AG09309 (cell line): Measurements from ENCODE around the gene TLR9.
"Not testable (repeated sequence)": the region's sequence is repeated elsewhere in the genome, so short reads cannot be mapped to it uniquely, and the experiment has no call there.

ENCODE experiments used
- DNase-seq: peaks from one replicate; pipeline ENCODE4 v3.0.0-alpha.2; 2010; ENCODE audit warnings: low read depth
- H3K4me3 ChIP-seq: 2 replicates; pipeline ENCODE4 v1.5.1; 2011; ENCODE audit warnings: mild to moderate bottlenecking, low read depth, low read length, moderate library complexity; ENCODE audit not compliant: control insufficient read depth
- TF ChIP-seq, protein P1 (sequence below): IDR thresholded peaks from 2 replicates; pipeline ENCODE4 v1.5.1; 2011; ENCODE audit warnings: mild to moderate bottlenecking, low read depth, low read length, inconsistent platforms; ENCODE audit not compliant: insufficient read depth, control insufficient read depth; ENCODE audit errors: missing control alignments

TLR9 gene, protein sequence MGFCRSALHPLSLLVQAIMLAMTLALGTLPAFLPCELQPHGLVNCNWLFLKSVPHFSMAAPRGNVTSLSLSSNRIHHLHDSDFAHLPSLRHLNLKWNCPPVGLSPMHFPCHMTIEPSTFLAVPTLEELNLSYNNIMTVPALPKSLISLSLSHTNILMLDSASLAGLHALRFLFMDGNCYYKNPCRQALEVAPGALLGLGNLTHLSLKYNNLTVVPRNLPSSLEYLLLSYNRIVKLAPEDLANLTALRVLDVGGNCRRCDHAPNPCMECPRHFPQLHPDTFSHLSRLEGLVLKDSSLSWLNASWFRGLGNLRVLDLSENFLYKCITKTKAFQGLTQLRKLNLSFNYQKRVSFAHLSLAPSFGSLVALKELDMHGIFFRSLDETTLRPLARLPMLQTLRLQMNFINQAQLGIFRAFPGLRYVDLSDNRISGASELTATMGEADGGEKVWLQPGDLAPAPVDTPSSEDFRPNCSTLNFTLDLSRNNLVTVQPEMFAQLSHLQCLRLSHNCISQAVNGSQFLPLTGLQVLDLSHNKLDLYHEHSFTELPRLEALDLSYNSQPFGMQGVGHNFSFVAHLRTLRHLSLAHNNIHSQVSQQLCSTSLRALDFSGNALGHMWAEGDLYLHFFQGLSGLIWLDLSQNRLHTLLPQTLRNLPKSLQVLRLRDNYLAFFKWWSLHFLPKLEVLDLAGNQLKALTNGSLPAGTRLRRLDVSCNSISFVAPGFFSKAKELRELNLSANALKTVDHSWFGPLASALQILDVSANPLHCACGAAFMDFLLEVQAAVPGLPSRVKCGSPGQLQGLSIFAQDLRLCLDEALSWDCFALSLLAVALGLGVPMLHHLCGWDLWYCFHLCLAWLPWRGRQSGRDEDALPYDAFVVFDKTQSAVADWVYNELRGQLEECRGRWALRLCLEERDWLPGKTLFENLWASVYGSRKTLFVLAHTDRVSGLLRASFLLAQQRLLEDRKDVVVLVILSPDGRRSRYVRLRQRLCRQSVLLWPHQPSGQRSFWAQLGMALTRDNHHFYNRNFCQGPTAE

DNA sequence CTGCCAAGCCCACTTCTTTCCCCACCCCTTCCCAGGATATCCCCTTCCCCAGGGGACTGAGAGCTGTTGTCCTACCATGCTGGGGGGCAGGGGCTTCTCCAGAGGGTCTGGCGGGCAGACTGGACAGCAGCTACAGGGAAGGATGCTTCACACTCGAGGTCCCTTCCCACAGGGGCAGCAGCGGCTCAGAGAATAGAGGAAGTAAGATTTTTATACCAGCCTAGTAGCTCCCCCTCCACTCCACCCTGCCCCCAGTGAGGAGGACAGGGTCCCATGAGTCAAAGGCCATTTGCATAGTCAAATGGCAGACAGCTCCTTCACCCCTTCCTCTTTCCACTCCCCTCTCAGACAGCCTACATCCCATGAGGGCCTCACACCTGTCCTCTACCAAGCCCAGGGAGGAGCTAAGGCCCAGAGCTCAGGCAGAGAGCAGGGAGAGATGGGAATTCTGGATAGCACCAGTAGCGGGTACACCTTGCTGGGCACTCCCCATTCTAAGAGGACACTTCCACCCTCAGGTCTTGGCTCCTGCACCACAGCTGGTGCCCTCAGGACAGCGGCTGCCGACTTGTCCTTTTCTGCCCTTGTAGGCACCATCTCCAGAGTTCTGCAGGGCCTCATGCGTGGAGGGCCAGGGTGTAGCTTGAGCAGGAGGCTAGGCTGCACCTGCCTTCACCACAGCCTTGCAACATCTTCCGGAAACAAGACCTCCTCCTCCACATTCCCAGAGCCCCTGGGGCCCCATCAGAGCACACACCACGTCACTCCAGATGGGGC, at the start of gene TLR9:
Gene TLR9, minus strand, starts transcription at position 194 of the 777 bp plus-strand sequence. Its CDS starts 116 bp downstream, at position 78.
- no peak within 1 kb of the TSS for H3K4me3 ChIP-seq
- TF ChIP-seq, protein P1, sequence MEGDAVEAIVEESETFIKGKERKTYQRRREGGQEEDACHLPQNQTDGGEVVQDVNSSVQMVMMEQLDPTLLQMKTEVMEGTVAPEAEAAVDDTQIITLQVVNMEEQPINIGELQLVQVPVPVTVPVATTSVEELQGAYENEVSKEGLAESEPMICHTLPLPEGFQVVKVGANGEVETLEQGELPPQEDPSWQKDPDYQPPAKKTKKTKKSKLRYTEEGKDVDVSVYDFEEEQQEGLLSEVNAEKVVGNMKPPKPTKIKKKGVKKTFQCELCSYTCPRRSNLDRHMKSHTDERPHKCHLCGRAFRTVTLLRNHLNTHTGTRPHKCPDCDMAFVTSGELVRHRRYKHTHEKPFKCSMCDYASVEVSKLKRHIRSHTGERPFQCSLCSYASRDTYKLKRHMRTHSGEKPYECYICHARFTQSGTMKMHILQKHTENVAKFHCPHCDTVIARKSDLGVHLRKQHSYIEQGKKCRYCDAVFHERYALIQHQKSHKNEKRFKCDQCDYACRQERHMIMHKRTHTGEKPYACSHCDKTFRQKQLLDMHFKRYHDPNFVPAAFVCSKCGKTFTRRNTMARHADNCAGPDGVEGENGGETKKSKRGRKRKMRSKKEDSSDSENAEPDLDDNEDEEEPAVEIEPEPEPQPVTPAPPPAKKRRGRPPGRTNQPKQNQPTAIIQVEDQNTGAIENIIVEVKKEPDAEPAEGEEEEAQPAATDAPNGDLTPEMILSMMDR: no peak
- DNase-seq: no peak

DNA sequence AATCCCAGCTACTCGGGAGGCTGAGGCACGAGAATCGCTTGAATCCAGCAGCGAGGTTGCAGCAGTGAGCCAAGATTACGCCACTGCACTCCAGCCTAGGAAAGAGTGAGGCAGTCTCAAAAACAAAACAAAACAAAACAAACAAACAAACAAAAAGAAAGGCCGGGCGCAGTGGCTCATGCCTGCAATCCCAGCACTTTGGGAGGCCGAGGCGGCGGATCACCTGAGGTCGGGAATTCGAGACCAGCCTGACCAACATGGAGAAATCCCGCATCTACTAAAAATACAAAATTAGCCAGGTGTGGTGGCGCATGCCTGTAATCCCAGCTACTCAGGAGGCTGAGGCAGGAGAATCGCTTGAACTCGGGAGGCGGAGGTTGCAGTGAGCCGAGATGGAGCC, 49.3 kb upstream of the TLR9 start:
- not testable (repeated sequence) for DNase-seq, H3K4me3 ChIP-seq

DNA sequence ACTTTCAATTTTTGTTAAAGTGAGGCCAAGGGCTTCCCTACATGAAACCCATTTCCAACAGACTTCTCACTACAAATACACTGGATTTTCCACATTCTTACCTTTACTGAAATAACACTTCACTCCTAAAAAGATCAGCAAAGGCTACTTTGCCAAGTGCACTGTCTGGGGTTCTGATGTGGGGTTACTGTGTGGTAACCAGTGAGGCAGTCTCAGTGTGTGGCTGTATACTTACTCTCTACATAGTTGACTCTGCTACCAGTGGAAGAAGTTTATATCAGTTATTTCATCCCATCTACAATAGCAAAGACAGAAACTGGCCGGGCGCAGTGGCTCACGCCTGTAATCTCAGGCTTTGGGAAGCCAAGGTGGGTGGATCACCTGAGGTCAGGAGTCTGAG, 47.4 kb upstream of the TLR9 start:
- H3K4me3 ChIP-seq: no peak overlapping the region
- TF ChIP-seq, protein P1: no peak
- DNase-seq: no peak

DNA sequence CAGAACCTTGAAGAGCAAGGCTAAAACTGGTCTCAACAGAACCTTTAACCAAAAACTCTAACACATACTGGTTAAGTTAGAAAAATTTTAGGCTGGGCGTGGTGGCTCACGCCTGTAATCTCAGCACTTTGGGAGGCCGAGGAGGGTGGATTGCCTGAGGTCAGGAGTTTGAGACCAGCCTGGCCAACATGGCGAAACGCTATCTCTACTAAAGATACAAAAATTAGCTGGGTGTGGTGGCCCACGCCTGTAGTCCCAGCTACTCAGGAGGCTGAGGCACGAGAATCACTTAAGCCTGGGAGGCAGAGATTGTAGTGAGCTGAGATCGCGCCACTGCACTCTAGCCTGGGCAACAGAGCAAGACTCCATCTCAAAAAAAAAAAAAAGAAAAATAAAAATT, 46.7 kb upstream of the TLR9 start:
- DNase-seq, H3K4me3 ChIP-seq: not testable (repeated sequence)

DNA sequence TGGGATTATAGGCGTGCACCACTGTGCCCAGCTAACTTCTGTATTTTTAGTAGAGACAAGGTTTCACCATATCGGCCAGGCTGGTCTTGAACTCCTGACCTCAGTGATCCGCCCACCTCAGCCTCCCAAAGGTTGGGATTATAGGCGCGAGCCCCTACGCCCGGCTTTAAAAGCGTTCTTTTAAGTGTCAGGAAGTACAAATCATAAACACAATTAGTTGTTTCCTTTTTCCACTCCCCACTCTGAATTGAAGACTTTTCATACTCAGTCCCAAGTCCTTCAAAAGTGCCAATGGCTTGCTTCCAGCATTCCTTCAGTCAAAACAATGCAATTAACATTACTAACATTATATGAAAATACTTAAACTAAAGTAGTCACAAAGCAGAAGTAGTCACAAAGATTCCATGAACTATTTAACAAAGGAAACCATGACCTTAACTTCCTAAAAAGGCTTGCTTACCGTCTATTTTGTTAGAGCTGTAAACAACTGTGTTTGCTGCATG, 44.9 kb upstream of the TLR9 start:
- DNase-seq: no peak
- TF ChIP-seq, protein P1: no peak
- H3K4me3 ChIP-seq: no peak overlapping the region

DNA sequence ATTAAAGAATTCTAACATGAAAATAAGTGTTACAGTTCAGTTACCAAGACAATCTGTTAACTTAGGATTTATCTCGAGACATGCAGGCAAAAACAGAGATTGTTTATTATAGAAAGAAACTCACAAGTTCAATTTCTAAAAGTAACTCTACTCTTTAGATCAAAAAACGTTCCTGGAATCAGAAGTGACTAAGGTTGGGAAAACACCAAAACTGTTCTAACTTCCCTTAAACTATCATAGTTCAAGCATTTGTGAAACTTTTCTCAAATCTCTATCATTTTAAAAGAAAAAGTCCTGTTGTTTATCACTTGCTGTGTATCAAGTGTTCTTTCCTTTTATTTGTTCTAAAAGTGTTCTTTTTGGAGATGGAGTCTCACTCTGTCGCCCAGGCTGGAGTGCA, 44.3 kb upstream of the TLR9 start:
- H3K4me3 ChIP-seq: no peak overlapping the region
- TF ChIP-seq, protein P1: no peak
- DNase-seq: no peak

DNA sequence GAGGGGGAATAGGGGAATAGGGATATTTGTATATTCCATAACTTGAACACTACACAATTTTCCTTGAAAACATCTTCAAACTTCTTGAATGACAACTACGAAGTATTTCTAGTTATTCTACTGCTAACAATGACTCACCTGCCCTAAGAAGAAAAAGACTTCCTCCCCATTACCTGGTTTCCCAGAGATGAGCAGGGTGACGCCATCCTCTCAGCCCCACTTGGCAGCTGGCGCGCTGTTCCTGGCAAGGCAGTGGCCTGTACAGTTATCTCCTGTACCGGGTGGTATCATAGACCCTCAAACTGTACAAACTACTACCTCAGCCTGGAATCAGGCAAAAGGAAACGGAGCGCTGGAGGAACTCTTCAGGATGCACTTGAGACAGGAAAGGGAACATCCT, 42.6 kb upstream of the TLR9 start:
- TF ChIP-seq, protein P1: no peak
- no peak for DNase-seq
- H3K4me3 ChIP-seq: no peak overlapping the region
